ENCODE data around the gene AGA.

GRCh38 chr4:177479063-177479462, 36.8 kb upstream of the AGA start:
- no peak for TF ChIP-seq GATA2 (IDR thresholded peaks at IDR 0.05; ENCODE audit: low read depth, low read length)
- TF ChIP-seq GATA3 (IDR thresholded peaks at IDR 0.05; ENCODE audit: low read depth, low read length): no peak

Measured in SH-SY5Y (cell line).